GM11168 (cell line): ENCODE measurements around the gene RPL29.
"Not testable (repeated sequence)": the region's sequence is repeated elsewhere in the genome, so short reads cannot be mapped to it uniquely, and the experiment has no call there.

ENCODE experiments used
- in situ Hi-C: fragments of 300-500 bp; cut with MboI; formaldehyde crosslinking; loops from one replicate; pipeline ENCODE4 v1.12.0; 2022; ENCODE audit warnings: low sequenced_read_pairs; ENCODE audit not compliant: unreplicated experiment

Gene RPL29

DNA sequence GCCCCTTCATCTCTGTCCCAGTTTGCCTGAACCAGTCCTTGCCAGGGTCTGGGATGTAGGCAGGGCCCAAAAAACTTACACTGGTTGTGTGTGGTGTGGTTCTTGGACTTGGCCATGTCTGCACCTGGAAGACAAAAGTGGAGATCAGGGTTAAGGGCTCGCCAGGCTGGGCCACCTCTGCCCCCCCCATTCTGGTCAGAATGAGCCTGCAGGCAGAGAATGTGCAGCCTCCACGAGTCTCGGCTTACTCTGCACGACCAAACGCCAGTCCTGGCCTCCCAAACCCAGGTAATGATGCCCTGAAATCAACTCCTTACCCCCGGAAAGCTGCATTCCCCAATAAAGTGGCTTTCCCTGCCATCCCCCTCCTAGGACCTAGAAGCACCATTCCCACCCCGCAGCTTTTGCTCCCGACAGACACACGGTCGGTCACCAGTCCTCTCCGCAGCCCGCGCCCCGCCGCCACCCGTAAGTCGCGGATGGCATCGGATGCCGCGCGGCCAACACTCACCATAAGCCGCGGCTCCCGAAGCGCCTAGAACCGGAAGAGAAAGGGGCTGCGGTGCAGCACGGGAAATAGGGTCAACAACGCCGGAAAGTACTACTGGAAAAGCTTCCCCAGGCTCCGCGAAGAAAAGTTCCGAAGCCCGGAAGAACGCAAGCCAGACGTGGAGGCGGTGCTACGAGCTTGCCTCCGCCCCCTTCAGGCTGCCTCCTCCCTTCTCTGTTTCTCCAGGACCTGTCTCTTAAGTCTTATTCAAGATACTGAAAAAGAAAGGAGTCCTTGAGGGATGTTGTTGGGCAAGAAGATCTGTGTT is at the start of gene RPL29:
Gene RPL29 (minus strand): TSS at position 550 of the 818 bp plus-strand sequence. CDS start 434 bp downstream, at position 116.
- in situ Hi-C loops, result no loop called here

DNA sequence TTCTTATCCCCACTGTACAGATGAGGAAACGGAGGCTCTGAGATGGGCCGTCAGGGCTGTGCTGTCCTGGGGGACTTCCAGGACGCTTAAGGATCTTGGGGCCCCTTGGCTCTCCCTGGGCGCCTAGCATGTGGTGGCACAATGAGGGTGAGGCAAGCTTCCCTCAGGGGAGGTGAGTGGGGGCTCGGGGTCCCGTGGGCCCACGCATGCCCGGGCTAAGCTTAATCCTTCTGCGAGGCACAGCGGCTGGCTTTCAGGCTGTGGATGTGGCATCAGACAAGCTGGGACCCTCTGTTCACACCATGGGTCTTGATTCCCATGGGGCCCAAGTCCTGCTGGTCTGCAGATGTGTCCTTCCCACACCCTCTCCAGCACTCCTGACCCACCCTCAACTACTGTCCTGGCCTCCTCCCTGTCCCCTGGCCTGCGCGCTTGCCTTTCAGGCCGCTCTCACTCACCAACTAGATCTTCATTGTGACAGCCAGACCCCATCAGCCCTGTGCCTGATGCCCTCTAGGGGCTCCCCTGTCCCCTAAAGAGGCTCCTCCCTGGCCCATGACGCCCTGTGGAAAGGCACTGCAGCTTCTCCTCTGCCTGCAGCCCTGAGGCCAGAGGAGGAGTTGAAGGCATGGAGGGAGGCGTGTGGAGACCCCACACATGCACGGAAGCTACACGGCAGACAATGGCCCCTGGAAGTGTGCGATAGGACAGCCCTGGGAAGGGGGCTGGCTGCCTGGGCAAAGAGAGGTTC is 49.3 kb upstream of the RPL29 start:
- in situ Hi-C loops, result no loop called here

DNA sequence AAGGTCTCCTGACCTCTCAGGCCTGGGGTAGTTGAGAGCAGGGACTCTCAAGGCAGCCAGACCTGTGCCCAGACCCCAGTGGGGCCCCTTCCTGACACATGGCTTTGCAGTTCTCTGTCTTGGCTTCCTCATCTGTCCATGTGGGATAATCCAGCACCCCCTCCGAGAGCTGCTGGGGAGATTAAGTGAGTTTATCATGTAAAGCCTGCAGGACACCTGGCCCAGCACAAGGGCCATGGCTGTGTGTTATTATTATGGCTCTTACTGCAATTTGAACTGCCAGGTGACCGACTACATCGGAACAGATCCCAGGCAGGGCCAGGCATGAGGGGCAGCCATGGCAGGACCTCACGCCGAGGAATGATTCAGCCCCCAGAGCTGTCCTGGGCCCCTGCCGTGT is 48.1 kb upstream of the RPL29 start:
- in situ Hi-C loops, result no loop called here

DNA sequence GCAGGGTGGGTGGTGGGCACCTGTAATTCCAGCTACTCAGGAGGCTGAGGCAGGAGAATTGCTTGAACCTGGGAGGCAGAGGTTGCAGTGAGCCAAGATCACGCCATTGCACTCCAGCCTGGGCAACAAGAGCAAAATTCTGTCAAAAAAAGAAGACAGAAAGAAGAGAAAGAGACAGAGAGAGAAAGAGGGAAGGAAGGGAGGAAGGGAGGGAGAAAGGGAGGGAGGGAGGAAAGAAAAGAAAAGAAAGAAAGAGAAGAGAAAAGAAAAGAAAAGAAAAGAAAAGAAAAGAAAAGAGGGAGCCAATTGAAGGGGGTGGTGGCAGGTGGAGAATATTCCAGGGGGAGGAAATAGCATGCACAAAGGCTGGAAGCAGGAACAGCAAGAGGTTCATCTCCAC is 47.3 kb upstream of the RPL29 start:
- in situ Hi-C loops, result not testable (repeated sequence)

DNA sequence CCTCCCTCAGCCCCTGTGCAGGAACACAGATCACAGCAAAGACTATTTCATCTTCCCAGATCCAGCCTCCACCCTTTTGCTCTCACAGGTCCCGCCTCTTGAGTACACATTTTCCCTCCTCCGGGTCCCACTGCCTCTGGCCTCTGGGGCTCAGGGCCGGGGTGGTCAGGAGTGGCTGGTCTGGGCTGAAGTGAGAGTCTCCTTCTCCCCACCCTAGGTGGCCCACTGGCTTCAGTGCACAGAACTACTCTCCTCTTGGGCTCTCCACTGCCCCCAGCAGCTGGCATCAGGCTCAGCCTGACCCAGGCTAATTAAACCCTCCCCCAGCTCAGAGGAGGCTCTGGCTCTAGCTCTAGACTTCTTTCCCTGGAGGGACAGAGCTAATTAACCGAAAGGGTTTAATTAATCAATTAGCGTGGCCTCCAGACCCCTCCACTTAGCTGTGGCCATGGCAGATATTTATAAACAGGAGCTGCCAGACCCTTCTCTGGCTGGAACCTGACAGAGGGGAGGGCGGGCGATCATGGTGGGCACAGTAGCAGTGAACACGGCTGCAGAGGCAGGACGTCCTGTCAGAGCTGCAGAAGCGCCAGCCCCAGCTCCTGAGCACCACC is 45.5 kb upstream of the RPL29 start:
- in situ Hi-C loops, result no loop called here

DNA sequence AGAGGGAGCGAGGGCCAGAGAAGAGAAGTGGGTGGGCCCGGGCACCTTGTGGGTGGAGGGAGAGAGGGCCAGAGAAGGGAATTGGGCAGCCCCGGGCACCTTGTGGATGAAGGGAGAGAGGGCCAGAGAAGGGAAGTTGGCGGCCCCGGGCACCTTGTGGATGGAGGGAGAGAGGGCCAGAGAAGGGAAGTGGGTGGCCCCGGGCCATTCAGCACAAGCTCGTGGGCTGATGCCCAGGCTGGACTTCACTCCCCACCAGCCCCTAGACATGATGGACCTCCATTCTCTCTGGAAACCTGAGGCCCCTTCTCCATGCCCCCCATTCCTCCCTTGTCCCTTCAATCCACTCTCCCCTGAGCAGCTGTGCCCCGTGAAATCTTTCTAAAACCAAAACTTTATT is 44.9 kb upstream of the RPL29 start:
- in situ Hi-C loops, result no loop called here

DNA sequence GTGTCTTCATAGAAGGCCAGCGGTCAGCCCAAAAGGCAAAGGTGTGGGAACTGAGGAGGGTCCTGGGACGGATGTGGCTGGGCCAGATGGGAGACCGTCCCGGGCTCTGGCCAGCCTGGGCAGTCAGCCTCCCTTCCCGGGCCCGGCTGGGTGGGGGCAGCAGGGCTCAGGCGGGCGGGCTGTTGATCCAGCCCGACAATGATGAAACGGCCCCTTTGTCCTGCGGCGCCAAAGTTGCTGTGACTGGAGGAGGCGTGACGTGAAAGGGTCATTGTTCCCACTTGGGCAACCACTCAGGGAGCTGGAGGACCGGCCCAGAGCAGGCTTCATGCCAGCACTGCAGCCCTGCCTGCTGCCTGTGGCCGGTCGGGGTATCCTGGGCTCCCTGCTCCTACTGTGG is 44.2 kb upstream of the RPL29 start:
- in situ Hi-C loops, result no loop called here

DNA sequence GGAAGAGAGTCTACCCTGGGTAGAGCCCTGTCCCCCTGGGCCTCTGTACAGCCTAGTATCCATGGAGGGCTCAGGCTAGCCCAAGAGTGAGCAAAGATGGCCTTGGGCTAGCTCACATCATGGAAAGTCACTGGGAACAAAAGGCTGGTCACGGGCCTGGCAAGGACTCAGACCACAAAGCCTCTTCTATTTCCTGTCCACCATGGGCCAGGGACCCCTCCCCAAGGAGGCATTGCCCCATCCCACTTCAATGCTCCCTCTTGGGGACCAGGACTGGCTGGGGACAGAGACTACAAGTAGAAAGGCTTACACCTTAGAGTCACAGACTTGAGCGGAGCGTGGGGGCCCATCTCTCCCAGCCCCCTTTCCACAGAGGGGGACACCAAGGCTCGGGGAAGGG is 43.7 kb upstream of the RPL29 start:
- in situ Hi-C loops, result no loop called here

DNA sequence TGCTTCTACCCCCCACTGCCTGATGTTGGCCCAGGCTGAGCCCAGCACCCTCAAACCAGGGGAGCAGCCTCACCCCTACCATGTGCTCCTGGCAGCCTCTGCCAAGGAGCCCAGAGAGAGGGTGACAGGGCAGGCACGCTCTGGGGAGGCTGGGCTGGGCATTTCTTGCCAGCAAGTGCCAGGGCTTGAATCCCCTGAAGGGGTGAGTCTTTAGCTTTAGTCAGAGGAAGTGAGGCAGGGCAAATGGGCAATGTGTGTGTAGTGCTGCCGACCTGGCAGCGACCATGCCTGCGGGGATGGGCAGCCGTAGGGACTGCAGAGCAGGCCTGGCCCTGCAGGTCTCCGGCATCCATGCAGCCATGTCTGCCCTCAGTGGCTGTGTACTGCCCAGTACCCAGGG is 42.5 kb upstream of the RPL29 start:
- in situ Hi-C loops, result no loop called here

DNA sequence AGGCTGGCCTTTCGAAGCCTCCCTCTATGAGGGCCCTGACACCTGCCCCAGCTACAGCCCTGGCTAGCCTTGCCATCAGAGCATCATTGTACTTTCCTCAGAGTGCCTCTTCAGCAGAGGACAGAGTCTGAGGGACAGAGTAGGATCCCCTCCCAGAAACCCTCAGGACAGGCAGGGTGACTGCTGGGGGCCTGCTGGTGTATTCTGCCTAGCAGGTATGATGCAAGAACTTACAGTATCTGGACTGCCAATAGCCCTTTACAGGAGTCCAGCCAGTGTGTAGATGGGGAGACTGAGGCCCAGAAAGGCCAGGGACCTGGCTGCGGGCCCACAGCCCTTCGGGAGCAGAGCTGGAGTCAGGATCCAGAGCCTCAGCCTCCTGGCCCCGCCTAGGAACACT is 41.6 kb upstream of the RPL29 start:
- in situ Hi-C loops, result no loop called here

DNA sequence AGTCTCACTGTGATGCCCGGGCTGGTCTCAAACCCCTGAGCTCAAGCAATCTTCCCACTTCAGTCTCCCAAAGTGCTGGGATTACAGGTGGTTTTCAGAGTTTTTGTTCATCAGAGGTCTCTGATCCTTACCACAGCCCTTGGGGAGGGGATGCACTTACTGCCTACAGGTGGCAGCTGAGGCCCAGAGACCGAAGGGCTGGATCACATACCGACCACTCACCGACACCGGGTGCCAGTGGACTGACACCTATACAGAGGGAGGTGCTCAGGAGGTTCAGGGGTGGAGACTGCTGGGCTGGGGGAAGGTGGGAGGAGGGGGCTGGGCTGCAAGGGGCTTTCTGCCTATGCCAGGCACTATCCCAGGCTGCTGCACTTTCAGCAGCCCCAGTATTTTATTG is 41.1 kb upstream of the RPL29 start:
- in situ Hi-C loops, result no loop called here

DNA sequence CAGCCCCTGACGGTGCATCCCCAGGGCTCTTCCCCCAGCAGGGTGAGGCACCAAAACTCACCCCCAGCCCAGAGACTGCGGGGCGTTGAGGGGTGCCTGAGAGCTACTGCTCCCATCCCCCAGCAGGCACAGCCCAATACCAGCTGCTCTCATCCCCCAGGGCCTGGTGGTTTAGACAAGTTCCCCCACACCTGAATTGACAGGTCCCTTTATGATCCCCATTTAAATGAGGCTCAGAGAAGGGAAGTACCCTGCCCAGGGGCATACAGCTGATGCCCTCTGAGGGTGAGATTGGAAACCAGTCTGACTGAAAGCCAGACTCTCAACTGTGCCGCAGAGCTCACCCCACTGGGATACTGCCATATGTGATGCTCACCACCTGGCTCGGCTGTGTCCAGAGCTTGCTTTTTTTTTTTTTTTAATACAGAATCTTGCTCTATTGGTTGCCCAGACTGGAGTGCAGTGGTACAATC is 40.6 kb upstream of the RPL29 start:
- in situ Hi-C loops, result no loop called here

DNA sequence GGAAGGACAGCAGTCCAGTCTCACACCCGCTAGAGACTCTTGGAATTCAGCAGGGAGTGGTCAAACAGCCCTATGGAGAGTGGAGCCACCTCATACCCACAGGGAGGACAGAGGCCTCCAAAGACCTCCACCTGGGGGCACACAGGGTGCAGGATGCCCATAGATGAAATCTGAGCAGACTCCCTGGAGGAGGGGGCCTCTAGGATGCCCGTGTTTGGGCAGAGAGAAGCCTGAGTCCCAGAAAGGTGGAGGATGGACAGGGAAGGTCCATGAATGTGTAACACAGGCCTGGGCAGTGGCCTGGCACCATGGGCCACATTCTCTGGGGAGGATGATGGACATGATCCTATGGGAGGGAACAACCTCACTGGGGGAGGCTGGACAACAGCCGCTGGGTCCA is 39.0 kb upstream of the RPL29 start:
- in situ Hi-C loops, result no loop called here

DNA sequence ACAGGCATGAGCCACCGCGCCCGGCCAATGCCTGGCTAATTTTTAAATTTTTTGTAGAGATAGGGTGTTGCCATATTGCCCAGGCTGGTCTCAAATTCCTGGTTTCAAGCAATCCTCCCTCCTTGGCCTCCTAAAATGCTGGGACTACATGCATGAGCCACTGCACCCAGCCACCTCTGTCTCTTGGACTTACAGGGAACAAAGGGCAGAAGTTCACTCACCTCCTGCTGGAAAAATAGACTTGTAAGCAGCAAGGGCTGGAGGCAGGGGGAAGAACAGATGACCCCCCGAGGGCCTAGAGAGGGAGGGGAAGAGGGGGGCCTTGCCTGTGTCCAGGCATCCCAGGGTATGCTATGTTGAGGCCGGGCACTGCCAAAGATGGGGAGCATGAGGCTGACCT is 38.5 kb upstream of the RPL29 start:
- in situ Hi-C loops, result no loop called here

DNA sequence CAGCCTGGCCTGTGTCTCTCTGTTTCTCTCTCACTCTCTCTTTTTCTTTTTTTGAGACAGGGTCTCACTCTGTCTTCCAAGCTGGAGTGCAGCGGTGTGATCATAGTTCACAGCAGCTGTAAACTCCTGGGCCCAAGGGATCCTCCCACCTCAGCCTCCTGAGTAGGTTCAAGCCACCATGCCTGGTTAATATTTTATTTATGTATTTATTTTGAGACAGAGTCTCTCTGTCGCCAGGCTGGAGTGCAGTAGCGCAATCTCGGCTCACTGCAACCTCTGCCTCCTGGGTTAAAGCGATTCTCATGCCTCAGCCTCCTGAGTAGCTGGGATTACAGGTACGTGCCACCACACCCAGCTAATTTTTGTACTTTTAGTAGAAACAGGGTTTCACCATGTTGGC is 38.1 kb upstream of the RPL29 start:
- in situ Hi-C loops, result not testable (repeated sequence)

DNA sequence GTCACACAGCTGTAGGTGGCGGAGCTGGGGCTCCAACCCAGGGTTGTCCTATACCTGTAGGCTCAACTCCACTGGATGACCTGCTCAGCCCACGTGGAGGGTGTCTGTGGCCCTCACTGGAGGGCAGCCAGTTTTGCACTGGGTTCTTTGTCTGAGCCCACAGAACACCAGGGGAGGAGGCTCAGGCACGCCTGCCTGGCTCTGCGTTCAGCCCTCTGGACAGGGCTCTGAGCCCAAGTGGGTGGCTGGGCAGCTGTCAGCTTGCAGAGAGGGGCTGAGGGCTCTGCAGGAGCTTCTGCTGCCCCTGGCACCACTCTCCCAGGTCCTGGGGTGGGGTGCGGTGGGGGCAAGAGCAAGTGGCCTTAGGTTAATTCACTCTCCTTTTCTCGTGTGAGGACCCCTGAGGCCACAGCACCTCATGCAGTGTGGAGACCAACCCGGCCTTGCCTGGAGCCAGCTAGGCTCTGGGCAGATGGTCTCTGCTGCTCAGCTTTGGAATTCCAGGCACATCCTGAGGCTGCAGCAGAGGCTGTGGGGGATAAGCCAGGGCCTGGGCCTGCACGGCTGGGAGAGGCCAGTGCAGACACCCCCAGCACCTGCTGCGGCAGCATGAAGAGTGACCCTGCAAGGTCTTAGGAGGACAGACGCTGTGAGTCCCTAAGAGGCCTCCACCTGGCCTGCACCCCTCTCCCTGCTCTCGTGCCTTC is 37.2 kb upstream of the RPL29 start:
- in situ Hi-C loops, result no loop called here

DNA sequence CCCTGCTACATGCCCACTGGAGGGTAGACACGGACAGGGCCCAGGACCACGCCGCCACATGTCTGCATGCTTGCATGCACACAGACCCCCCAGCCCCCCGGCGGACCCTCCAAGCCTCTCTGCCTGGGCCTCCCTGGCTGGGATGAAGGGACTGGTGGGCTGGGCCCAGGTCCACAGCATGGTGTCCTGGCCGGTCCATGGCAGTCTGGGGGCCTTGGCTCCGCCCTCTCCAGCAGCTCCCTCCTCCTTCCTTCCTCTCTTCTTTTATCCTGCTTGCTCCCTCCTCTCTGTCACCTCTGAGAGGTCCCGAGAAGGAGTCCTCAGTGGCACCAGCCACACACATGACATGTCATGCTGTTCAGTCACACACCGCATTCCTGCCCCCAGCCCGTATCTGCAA is 36.2 kb upstream of the RPL29 start:
- in situ Hi-C loops, result no loop called here

DNA sequence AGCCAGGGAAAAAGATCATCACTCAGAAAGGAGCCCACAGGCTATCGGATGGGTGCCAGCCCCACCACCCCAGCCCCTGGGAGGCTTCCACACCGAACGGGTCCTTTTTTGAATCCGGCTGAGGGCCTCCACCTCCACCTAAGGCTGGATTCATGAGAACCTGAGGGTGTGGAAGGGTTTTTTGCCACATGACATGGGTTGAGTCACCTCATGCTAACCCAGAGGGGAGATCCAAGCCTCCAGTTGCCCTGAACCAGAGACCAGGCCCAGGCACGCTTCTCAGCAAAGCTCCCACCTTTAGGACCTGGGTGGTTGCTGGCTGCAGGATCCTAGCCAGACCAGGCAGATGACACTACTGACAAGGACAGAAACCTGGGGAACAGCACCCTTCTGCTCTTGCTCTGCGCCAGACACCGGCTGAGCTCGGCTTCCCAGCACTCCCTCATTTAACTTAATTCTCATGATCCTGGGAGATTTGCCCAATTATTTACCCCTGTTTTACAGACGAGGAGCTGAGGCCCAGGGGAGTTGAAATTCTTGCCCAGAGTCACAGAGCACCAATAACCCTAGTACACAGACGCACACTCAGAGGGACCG is 35.1 kb upstream of the RPL29 start:
- in situ Hi-C loops, result no loop called here

DNA sequence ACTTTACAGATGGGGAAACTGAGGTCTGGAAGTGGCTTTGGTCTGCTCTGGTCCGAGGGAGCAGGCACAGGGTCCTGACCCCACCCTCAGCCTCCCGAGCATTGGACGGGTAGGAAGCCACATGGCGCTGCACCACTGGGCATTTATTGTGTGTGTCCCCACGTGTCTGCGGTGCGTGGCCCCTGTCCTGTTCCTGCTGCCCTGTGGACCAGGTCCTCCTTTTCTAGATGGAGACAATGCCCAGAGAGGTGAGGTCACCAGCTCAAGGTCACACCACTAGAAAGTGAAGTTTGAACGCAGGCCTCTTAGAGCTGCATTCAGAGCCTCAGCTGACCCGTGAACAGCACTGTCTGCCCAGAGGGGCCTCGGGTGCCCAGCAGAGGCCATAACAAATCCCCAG is 33.8 kb upstream of the RPL29 start:
- in situ Hi-C loops, result no loop called here

DNA sequence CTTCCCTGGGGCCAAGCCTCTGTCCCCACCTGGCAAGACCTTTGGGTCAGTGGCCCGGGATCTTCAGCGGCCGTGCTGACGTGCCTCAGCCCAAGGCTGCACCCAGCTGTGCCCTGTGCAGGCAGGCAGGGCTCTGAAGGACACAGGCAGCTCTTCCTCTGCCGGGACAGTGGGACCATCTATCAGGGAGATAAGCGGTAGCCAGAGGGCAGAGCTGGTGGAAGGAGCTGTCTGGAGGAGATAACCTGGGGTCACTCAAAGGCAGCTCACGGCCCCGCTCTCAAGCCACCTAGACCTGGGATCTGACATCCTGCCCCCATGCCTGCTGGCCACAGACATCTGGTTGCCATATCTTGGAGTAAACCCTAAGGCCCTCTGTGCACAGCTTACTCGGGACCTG is 33.4 kb upstream of the RPL29 start:
- in situ Hi-C loops, result no loop called here
